Type B pancreatic cell (in vitro differentiated cells): ENCODE results near the gene ZNF385D. TPM values are rescaled to one million over a fixed set of nuclear protein-coding genes. Genes with fewer than 3 reads are reported as not detected.

Experiments used
- DNase-seq: peaks from one replicate; pipeline ENCODE4 v3.0.0; 2021; ENCODE audit warnings: mixed read lengths; ENCODE audit not compliant: unreplicated experiment; ENCODE audit errors: extremely low spot score
- H3K27ac Mint-ChIP-seq: 2 replicates; pipeline ENCODE4 v1.8.0; 2021; ENCODE audit warnings: mild to moderate bottlenecking, mixed read lengths
- H3K27me3 Mint-ChIP-seq: 2 replicates; pipeline ENCODE4 v1.8.0; 2021; ENCODE audit warnings: mixed read lengths
- H3K36me3 Mint-ChIP-seq: 2 replicates; pipeline ENCODE4 v1.8.0; 2021; ENCODE audit warnings: mixed read lengths
- H3K4me1 Mint-ChIP-seq: one replicate; pipeline ENCODE4 v1.8.0; 2021; ENCODE audit warnings: mixed read lengths; ENCODE audit not compliant: unreplicated experiment
- H3K4me3 Mint-ChIP-seq: 2 replicates; pipeline ENCODE4 v1.8.0; 2021; ENCODE audit warnings: mild to moderate bottlenecking, mixed read lengths
- H3K9me3 Mint-ChIP-seq: 2 replicates; pipeline ENCODE4 v1.8.0; 2021; ENCODE audit warnings: mixed read lengths
- CTCF ChIP-seq: fragments of 200-600 bp; sonication (generic); conservative IDR thresholded peaks from 2 replicates; pipeline ENCODE4 v1.5.0; 2021; ENCODE audit warnings: antibody characterized with exemption, mild to moderate bottlenecking
- total RNA-seq: library from RNA; stranded (reverse); gene quantifications from 2 replicates; pipeline ENCODE4 v1.2.1, GENCODE V29; 2021; ENCODE audit warnings: low replicate concordance

The ZNF385D gene
- total RNA-seq, 1 donor from 2014 or later = 7.5 TPM

- Mint-ChIP-seq H3K4me3 (peak overlapping the region; percentile 87), H3K4me1 (peaks cover 25% of the 10 kb centered on the region), H3K27me3 (peaks cover 26% of the 10 kb centered on the region), H3K9me3 (no peaks in the 10 kb centered on the region), H3K36me3 (no peaks in the 10 kb centered on the region), H3K27ac (peak overlapping the region; percentile 14)
- DNase-seq = no peak
- no peak for TF ChIP-seq CTCF
Observed at GRCh38 chr3:21750080-21750696, 822 bp downstream of the ZNF385D start.

- Mint-ChIP-seq H3K27me3 (peaks cover 25% of the 10 kb centered on the region), H3K4me3 (peak overlapping the region; percentile 52), H3K9me3 (no peaks in the 10 kb centered on the region), H3K27ac (no peak overlapping the region), H3K36me3 (no peaks in the 10 kb centered on the region), H3K4me1 (peaks cover 25% of the 10 kb centered on the region)
- no peak for DNase-seq
- no peak for TF ChIP-seq CTCF
Observed at GRCh38 chr3:21747966-21748555, 2.9 kb downstream of the ZNF385D start.

- TF ChIP-seq CTCF = no peak
- DNase-seq = no peak
- H3K27ac Mint-ChIP-seq = no peak overlapping the region
- H3K4me3 Mint-ChIP-seq = no peak overlapping the region
- H3K27me3 Mint-ChIP-seq = peaks cover 21% of the 10 kb centered on the region
- H3K36me3 Mint-ChIP-seq = no peaks in the 10 kb centered on the region
- peaks cover 25% of the 10 kb centered on the region for H3K4me1 Mint-ChIP-seq
- no peaks in the 10 kb centered on the region for H3K9me3 Mint-ChIP-seq
Observed at GRCh38 chr3:21747376-21747775, 3.6 kb downstream of the ZNF385D start.

- Mint-ChIP-seq H3K9me3 (no peaks in the 10 kb centered on the region), H3K27me3 (peaks cover 16% of the 10 kb centered on the region), H3K36me3 (no peaks in the 10 kb centered on the region), H3K4me3 (no peak overlapping the region), H3K4me1 (peaks cover 25% of the 10 kb centered on the region), H3K27ac (no peak overlapping the region)
- DNase-seq = no peak
- no peak for TF ChIP-seq CTCF
Observed at GRCh38 chr3:21745966-21746365, 5.0 kb downstream of the ZNF385D start.

GRCh38 chr3:21744793-21745192 is 6.2 kb downstream of the ZNF385D start:
- peaks cover 15% of the 10 kb centered on the region for H3K4me1 Mint-ChIP-seq
- H3K9me3 Mint-ChIP-seq = peaks cover under 1% of the 10 kb centered on the region
- no peak overlapping the region for H3K27ac Mint-ChIP-seq
- H3K36me3 Mint-ChIP-seq = no peaks in the 10 kb centered on the region
- H3K4me3 Mint-ChIP-seq = no peak overlapping the region
- no peak for DNase-seq
- no peak for TF ChIP-seq CTCF
- peaks cover 6% of the 10 kb centered on the region for H3K27me3 Mint-ChIP-seq
